ENCODE measurements around the gene LCLAT1.
"Not testable (repeated sequence)": the region's sequence is repeated elsewhere in the genome, so short reads cannot be mapped to it uniquely, and the experiment has no call there.

LCLAT1 gene

GRCh38 chr2:30629866-30630265, 182.8 kb downstream of the LCLAT1 start:
- no peak for FAIRE-seq
- DNase-seq (ENCODE audit: insufficient read length, low spot score): no peak

- no peak for DNase-seq (ENCODE audit: insufficient read length, low spot score)
- no peak for FAIRE-seq
Observed at GRCh38 chr2:30631051-30631671, 184.1 kb downstream of the LCLAT1 start.

GRCh38 chr2:30633039-30633438, 186.0 kb downstream of the LCLAT1 start:
- DNase-seq (ENCODE audit: insufficient read length, low spot score) (no peak), FAIRE-seq (no peak)

GRCh38 chr2:30636311-30636710, 189.3 kb downstream of the LCLAT1 start:
- no peak for DNase-seq (ENCODE audit: insufficient read length, low spot score)
- FAIRE-seq: peak; percentile 74

- DNase-seq (ENCODE audit: insufficient read length, low spot score) (no peak), FAIRE-seq (no peak)
Observed at GRCh38 chr2:30639836-30640235, 192.8 kb downstream of the LCLAT1 start.

- DNase-seq (ENCODE audit: insufficient read length, low spot score) (no peak), FAIRE-seq (no peak)
Observed at GRCh38 chr2:30641765-30642345, 194.8 kb downstream of the LCLAT1 start.

GRCh38 chr2:30643013-30643412, 196.0 kb downstream of the LCLAT1 start:
- FAIRE-seq: peak; percentile 85
- DNase-seq (ENCODE audit: insufficient read length, low spot score): not testable (repeated sequence)

GRCh38 chr2:30643674-30644073, 196.6 kb downstream of the LCLAT1 start:
- no peak for FAIRE-seq
- no peak for DNase-seq (ENCODE audit: insufficient read length, low spot score)

GRCh38 chr2:30645081-30645744, 198.2 kb downstream of the LCLAT1 start:
- FAIRE-seq (no peak), DNase-seq (ENCODE audit: insufficient read length, low spot score) (no peak)

- FAIRE-seq: no peak
- no peak for DNase-seq (ENCODE audit: insufficient read length, low spot score)
Observed at GRCh38 chr2:30645745-30646119, 198.7 kb downstream of the LCLAT1 start.

- FAIRE-seq (no peak), DNase-seq (ENCODE audit: insufficient read length, low spot score) (no peak)
Observed at GRCh38 chr2:30647752-30648457, 200.9 kb downstream of the LCLAT1 start.

GRCh38 chr2:30649278-30649677, 202.2 kb downstream of the LCLAT1 start:
- DNase-seq (ENCODE audit: insufficient read length, low spot score): no peak

GRCh38 chr2:30649828-30650227, 202.8 kb downstream of the LCLAT1 start:
- no peak for DNase-seq (ENCODE audit: insufficient read length, low spot score)

More at GRCh38 chr2:30649278-30649677, 202.2 kb downstream of the LCLAT1 start:
- FAIRE-seq: no peak

GRCh38 chr2:30652271-30652915, 205.3 kb downstream of the LCLAT1 start:
- DNase-seq (ENCODE audit: insufficient read length, low spot score) (no peak), FAIRE-seq (no peak)

More at GRCh38 chr2:30649828-30650227, 202.8 kb downstream of the LCLAT1 start:
- no peak for FAIRE-seq

GRCh38 chr2:30653847-30654246, 206.8 kb downstream of the LCLAT1 start:
- no peak for FAIRE-seq

GRCh38 chr2:30654404-30654803, 207.4 kb downstream of the LCLAT1 start:
- DNase-seq (ENCODE audit: insufficient read length, low spot score): no peak
- no peak for FAIRE-seq

More at GRCh38 chr2:30653847-30654246, 206.8 kb downstream of the LCLAT1 start:
- no peak for DNase-seq (ENCODE audit: insufficient read length, low spot score)

- FAIRE-seq (no peak), DNase-seq (ENCODE audit: insufficient read length, low spot score) (no peak)
Observed at GRCh38 chr2:30655211-30655610, 208.2 kb downstream of the LCLAT1 start.

- DNase-seq (ENCODE audit: insufficient read length, low spot score) (no peak), FAIRE-seq (no peak)
Observed at GRCh38 chr2:30655660-30656059, 208.6 kb downstream of the LCLAT1 start.

GRCh38 chr2:30656079-30656478, 209.0 kb downstream of the LCLAT1 start:
- FAIRE-seq (no peak), DNase-seq (ENCODE audit: insufficient read length, low spot score) (no peak)

GRCh38 chr2:30661173-30662107, 214.4 kb downstream of the LCLAT1 start:
- DNase-seq (ENCODE audit: insufficient read length, low spot score): no peak
- no peak for FAIRE-seq
